CD4-positive, alpha-beta T cell treated with Interleukin-4 for 4 hours (primary cell): ENCODE data around the gene TUBGCP3.

Experiments used
- DNase-seq: peaks from one replicate; pipeline ENCODE4 v3.0.0-alpha.2; 2020

The TUBGCP3 gene

DNA sequence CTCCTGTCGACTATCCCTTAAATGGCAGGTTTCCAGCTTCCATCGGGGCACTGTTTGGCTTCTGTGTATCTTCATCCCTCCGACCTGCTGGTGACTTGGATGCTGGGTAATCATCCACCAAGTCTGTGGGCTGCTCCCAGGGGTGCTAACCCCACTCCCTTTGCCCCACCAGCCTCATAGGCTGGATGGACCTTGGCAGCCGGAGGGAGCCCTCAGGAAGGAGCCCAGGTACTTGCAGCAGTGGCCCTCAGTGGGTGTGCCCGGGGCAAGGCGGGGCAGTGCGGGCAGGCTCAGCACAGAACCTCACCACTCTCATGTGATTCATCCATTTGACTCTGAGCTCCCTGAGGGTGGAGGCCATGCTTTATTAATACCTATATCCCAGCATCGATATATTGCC, 27.4 kb upstream of the TUBGCP3 start:
- no peak for DNase-seq

DNA sequence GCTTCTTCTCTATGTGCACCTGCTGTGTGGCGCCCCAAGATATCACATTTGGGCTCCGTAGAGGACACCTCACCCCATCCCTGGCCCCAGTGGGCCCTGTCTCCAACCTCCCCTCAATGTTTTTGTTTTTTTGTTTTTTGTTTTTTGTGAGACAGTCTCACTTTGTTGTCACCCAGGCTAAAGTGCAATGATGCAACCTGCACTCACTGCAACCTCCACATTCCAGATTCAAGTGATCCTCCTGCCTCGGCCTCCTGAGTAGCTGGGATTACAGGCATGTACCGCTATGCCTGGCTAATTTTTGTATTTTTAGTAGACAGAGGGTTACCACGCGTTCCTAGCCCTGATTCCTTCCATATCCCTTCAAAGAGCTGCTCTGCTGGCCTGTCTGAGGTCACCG, 26.9 kb upstream of the TUBGCP3 start:
- DNase-seq: no peak

DNA sequence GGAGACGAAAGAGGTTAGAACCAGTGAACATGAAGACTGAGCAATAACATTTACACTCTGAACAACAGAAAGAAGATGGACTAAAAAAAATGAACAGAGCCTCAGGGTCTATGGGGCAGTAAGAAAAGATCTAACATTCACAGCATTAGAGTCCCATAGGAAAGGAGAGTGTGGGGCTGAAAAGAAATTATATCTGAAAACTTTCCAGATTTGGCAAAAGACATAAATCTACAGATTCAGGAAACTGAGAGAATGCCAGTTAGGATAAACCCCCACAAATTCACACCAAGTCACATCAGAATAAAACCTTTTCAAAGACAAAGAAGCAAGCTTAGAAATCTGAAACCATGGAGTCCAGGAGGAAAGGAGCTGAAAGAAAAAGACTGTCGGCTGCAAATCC, 20.3 kb upstream of the TUBGCP3 start:
- no peak for DNase-seq

DNA sequence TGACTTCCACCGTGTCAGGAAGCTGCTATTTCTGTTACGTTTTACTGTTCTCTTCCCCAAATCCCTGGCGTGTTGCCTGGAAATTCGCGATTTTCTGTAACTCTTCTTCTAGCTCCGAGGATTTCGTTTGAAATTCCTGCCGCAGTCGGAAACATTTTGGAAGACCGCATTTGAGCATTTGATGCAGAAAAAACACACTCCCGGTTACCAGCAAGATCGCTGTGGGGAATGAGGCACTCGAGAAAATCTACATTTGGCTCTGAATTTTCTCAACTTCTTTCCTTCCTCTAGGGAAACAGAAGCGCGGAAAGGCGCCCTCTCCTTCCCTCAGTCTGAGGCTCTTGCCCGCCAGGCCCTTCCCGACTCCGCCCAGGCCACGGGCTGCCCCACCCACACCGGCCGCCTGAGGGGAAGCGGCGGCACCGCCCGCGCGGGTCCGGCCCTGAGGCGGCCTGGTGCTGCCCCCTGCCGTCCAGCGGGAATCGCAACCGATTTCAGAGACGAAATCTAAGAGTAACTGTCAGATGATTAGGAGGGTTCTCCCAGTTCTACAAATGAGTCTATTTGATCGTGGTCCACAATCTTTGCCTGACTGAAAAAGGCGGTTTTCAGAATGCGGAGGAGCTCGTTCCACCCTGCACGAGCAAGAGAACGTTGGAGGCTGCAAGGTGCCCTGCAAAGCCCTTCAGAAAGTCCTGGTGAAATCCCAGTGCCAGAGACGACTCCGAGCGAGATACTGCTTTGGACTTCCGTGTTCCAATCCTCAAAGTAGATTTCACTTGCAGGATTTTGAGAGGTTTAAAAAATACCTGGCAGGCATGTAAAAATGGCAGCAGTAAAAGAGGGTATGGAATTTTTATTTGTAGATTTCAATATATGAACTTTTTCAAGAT, 18.4 kb upstream of the TUBGCP3 start:
- DNase-seq: peak; percentile 77

DNA sequence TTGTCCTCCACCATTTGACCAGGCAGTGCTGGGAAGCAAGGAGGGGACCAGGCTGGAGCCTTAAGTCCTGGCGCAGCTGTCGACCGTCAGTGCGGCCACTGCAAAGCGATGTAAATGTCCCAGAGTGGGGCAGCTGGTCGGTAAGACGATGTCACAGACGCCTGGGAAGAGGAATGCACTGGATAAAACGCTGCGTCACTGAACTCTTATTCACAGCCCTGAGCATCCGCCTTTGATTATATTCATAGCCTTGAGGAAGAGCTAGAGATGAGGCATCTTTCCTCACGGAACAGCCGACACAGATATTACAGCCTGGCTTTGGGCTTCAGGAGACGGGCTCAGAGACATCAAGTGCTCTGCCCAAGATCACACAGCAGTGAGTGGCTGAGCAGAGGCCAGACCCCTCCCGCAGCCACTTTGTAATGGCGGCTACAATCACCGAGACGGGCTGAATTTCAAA, 17.6 kb upstream of the TUBGCP3 start:
- no peak for DNase-seq

DNA sequence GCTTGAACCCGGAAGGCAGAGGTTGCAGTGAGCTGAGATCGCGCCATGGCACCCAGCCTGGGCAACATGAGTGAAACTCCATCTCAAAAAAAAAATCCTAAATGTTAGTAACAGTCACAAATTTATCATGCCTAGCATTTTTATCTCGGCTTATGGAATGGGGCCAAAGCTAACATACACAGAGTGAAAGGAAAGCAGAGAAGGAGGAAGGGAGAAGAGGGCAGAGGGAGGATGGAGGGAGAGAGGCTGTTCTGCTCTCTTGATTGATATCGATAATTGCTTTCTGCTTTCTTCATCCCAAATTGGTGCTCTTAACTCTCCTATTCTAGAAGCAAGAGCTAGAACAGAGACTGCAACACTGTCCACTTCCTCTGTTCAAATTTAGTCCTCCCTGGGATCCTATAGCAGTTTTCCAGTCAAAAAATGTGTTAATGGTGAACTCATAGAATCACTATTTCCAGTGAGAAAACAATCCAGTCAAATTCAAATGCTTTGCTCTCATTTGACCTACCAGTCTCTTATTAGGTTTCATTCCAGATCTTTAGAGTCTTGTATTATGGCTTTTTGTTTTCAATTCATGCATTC, 15.8 kb upstream of the TUBGCP3 start:
- DNase-seq: no peak

DNA sequence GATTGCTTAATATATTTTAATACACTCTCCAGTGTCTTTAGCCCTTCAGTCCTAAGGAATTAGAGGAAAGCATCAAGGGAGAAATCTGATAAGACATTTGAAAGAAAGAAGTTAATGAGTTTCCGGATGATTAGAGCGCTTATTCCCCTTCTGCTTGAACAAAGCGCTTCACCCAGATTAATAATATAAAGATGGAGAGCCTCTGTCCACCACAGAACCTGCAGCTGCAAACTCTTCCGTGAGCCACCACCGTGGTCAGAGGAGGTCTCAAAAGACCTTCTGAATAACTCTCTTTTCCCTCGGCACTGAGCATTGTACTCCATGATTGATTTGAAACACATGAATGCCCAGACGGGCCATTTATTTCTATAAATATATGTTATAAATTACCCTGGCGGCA, 14.2 kb upstream of the TUBGCP3 start:
- no peak for DNase-seq

DNA sequence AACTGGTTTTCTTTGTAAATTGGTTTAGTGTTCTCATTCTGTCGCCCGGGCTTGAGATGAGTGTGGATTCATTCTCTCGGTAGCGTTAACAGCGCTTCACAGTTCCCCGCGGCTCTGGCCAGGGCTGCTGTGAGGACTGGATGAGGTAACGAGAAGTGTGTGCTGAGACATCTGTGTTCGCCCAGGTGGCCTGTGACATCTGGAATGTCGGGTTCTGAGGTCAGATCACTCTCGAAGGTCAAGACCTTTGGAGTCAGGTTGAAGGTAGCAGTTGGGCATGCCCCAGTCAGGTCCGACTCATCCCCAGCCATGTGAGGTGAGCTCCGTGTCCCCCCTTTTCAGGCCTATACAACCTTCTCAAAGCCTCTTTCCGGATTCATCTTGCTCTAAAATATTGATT, 13.4 kb upstream of the TUBGCP3 start:
- DNase-seq: no peak

DNA sequence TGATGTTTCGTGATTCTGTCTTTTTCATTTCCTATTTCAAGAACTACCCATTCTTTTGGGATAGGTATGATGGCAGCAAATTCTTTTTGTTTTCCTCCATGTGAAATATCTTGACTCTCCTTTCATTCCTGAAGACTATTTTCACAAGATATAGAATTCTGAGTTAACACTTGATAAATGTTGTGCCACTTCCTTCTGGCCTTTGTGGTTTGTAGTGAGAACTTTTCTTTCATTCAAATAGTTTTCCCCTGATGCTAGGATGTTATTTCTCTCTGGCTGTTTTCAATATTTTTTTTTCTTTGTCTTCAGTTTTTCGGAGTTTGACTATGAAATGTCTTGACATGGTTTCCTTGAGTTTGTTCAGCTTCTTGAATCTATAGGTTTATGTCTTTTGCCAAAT, 8.3 kb upstream of the TUBGCP3 start:
- DNase-seq: no peak

DNA sequence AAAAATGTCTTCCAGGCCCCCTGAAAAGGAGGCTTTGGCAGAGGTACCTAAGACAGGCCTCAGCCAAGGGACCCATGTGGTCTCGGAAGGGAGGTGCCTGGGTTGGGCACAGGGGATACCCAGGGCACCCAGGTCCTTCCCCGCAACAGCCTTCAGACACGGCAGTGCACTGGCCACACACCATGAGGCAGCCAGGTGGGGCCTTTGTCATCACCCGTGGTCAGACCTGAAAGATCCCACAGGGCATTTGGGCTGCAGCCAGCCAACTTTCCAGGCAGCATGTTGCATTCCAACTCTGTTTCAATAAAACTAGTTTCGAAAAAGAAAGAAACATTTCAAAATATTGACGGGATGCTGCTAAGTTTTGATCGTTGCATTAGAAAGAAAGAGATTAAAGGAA, 4.7 kb upstream of the TUBGCP3 start:
- DNase-seq: no peak

DNA sequence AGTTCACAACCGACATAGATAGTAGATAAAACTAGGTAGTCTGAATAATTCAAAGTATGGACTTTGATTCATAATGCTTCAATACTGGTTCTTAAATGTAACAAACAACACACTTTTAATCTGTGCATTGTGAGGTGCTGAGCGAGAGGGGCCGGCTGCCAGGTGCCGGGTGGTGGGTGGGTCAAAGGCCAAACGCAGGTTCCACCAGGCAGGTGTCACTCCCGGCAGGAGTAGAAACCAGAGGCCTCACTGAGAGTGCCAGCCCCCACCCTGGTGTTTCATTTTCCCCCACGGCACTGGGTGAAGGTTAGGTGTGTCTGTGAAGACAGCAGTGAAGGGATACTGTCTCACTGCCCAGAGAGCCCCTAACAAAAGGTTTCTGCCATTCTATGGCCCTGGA, 4.2 kb upstream of the TUBGCP3 start:
- no peak for DNase-seq

DNA sequence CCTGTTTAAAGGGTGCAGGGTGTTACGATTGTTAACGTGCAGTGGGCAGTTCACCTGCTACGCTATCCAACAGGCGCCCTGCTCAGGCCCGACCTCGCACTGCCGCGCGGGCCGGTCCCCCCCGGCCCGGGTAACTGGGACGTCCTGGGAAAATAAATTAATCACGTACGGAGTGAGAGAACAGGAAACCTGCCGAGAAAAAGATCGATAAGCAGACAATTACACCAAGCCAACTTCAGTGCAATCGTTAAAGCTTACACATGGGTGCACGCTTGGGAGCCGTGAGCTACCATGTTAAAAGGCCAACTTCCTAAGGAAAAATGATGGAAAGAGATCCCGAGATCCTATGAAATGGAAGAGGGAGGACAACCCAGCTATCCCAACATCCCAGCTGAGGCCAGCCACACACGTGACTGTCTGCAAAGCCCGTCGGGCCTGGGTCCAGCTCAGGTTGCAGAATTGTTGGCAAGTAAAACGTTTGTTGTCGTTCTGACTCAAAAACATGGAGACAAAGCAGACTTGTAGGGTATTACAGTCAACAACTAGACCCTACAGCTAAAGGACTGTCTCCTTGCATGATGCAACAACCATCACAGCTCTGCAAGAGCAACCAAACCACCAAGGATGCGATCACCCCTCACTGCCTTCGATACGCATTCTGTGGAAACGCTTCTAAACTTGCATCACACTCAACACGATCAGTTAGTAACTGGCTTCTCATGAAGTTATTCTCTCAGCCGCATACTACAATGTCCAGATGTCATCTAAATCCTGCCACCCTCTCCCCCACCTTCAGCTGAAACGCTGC, 741 bp upstream of the TUBGCP3 start:
- no peak for DNase-seq

DNA sequence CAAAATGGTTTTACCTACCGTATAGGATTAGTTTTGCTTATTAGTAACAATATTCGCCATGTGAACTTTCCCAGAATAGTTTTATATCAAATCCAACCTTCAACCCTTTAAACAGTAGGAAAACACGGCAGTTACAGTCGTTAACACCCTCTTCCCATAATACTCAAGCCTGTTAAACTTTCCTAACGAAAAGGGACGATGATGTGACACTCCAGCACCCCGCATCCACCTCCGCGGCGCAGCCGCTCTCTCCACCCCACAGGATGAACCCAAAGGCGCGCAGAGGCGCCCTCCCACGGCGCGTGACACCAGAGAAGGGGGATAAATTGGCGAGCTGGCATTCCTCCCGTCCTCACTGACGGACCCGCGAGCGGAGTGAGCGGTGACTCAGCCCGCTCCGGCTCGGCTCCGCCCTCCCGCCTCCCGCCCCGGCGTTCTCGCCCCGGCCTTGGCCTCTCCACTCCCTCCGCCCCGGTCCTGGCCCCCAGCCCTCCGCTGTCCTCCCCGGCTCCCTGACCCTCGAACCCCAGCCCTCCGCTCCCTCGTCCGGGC, 665 bp downstream of the TUBGCP3 start:
- DNase-seq: peak; percentile 67

DNA sequence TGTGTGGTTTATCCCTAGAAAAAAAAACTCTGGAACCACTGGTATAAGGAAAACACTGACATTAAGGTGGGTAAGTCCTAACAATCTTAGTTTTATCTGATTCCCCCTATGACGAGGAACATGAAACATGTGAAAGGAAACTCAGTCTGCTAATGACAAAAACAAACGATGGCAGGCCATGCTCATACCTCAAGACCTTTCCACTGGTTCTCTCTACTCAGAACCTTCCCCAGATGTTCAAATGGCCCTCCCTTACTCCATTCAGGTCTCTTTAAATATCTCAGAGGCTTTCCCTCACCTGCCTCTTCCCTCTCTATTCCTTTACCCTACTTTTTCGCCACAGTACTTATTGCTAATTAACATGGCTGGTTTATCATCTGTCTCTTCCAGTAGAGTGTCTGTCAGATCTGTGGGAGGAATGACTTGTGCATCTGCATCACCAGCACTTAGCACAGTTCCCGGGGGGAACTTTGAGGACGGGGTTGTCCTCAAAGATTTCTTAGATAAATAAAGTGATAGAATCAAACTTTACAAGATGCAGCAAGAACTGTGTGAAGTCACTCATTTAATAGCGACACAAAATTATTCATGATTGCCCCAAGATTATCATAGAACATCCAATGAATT, 1.5 kb downstream of the TUBGCP3 start:
- DNase-seq: no peak

DNA sequence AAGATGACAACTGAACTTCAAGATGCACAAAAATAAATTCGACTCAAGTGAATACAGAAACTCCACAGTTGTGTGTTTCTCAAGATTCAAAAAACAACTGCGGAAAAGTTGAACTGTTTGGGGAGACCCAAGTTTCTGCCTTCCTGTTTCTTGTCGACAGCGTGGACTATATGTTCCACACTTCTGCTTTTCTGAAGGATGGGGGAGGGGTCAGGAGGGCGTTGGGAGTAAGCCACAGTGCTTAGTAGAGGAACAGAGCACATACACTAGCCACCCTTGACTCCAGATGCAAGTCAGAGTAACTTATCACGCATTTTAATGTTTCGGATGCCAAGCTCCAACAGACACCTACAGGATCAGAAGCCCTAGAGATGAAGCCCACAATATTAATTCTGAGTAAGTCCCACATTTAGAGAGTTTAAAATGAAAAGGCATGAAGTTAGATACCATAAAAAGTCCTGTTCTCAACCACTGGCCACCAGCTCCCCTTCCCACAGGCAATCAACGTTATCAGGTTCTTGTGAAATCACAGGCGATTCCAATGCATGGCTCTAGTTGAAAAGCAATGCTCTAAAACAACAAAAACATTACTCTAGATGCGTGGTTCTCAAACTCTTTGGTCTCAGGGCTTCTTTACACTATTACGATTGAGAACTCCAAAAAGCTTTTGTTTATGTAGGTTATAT, 4.2 kb downstream of the TUBGCP3 start:
- DNase-seq: peak; percentile 27

DNA sequence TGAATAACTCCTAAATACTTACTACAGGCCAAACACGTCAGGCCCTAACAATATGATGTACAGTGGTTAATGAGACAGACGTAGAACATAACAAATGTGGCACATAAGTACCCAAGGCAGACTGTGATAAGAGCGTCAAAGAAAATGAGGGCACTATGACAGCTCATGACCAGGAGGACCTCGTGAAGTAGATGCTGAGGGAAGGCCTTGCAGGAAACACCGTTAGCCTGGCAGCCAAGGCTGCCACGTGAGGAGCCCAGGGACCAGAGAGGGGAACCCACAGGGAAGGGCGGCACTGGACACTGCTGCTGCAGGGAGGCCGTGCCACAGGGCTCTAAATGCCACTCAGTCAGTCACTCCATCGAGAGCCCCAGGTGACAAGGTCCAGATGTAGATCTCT, 5.7 kb downstream of the TUBGCP3 start:
- no peak for DNase-seq

DNA sequence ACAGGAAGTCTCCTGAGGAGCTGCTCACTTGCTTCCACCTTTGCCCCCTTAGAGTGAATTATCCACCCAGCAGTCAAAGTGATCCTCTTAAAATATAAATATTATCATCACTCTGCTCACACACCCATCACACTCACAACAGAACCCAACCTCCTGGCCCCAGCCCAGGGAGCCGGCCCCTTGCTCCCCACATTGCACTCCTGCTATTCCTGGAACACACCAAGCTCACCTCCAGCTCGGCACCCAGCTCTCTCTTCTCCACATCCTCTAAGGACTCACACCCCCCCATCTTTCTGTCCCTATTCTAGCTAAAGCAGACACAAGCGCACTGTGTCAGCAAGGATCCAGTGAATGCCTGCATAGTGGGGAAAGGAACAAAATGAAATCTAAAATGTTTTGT, 7.0 kb downstream of the TUBGCP3 start:
- DNase-seq: no peak

DNA sequence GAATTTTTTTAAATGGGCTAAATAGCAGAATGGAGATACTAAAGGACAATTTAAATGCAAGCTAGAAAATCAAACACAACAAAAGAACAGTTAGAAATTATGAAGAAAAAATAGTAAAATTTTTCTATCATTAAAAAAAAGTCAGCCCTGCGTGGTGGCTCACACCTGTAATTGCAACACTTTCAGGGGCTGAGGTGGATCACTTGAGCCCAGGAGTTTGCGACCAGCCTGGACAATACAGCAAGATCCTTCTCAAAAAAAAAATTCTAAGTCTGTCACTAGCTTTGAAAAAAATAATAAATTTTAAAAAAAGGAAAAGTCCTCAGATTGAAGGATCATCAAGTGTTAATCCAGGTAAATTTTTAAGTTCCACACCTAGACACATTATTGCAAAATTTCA, 7.7 kb downstream of the TUBGCP3 start:
- no peak for DNase-seq

DNA sequence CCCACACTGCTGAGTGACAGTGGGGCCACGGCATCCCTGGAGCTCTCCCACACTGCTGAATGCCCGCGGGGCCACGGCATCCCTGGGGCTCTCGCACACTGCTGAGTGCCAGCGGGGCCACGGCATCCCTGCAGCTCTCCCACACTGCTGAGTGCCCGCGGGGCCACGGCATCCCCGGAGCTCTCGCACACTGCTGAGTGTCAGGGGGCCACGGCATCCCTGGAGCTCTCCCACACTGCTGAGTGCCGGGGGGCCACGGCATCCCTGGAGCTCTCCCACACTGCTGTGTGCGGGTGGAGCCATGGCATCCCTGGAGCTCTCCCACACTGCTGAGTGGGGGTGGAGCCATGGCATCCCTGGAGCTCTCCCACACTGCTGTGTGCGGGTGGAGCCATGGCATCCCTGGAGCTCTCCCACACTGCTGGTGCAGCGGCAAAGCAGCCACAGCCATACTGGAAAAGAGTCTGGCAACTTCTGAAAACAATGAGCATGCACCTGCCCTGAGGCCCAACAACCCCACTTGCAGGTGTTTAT, 8.6 kb downstream of the TUBGCP3 start:
- DNase-seq: no peak

DNA sequence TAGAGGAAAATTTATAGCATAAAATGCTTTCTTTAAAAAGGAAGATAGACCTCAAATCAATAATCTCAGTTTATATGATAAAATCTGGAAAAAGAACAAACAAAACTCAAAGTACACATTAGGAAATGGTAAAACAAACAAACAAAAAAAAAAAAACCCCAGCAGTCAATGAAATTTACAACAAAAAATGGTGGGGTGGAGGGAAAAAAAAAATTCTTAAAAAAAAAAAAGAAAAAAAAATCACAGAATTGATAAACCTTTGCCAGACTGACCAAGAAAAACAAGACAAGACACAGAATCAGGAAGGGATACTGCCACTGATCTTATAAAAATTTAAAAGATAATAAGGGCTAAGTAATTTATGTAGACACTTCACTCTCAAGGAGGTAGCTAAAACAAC, 11.2 kb downstream of the TUBGCP3 start:
- DNase-seq: no peak

DNA sequence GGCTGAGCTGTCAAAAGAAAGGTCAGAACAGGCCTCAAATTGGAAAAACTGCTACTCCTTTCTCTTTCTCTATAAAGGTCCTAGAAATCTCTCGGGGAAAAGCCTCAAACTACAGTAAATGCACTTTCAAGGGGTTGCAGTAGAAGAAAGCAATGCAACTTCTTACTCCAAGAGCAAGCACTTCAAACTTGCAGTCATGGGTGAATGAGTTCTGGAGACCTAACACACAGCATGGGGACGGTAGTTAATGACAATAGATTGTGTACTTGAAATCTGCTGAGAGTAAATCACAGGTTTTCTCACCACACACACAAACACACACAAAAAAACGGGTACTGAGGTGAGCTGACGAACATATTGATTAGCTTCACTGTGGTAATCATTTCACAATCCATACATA, 11.8 kb downstream of the TUBGCP3 start:
- no peak for DNase-seq

DNA sequence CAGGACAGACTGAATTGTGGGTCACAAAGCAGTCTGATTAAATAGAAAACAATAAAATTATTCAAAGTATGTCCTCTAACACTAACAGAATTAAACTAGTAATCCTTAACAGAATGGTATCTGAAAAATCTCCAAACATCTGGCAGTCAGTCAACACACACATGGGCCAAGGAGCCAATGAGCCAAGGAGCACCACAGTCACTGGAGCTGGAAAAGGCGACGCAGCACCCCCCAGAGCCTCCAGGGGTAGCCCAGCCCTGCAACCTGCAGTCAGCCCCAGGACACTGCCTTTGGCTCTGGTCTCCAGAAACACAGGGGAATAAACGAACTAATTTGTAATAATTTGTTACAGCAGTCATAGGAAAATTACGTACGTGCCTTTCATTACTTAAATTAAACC, 12.3 kb downstream of the TUBGCP3 start:
- DNase-seq: no peak
